Islet of Langerhans (tissue), 1 donor: ENCODE data around the gene ZBTB1.

Experiments
- FAIRE-seq: peaks from one replicate; lab custom pipeline; 2011; peaks lifted over from hg19 to GRCh38; lab: Jason Lieb, UNC

Gene ZBTB1

GRCh38 chr14:64572386-64573104 is 68.0 kb downstream of the ZBTB1 start:
- no peak for FAIRE-seq

- no peak for FAIRE-seq
These were observed 68.5 kb downstream of the ZBTB1 start for GRCh38 chr14:64573109-64573508.
